ENCODE measurements around the gene CIC. TPM values are rescaled to one million over a fixed set of nuclear protein-coding genes. Genes with fewer than 3 reads are reported as not detected.
"Not testable (repeated sequence)": the region's sequence is repeated elsewhere in the genome, so short reads cannot be mapped to it uniquely, and the experiment has no call there.

Gene CIC
- total RNA-seq, 1 experiment from 2014 or later, result 54.0 TPM

DNA sequence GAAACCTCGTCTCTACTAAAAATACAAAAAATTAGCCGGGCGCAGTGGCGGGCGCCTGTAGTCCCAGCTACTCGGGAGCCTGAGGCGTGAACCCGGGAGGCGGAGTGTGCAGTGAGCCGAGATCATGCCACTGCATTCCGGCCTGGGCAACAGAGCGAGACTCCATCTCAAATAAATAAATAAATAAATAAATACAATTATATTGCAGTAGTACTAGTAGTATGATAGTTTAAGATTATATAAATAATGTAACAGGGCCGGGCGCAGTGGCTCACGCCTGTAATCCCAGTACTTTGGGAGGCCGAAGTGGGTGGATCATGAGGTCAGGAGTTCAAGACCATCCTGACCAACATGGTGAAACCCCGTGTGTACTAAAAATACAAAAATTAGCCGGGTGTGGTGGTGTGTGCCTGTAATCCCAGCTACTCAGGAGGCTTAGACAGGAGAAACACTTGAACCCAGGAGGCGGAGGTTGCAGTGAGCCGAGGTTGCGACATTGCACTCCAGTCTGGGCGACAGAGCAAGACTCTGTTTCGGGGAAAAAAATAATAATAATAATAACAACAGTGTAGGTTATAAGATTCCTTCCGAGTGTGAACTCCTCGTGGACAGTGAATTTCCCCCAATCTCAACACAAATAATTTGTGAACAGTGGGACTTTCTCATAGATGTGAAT is 2.0 kb upstream of the CIC start:
- not testable (repeated sequence) for H3K9me3 ChIP-seq (ENCODE audit: control insufficient read depth, low read depth, low read length); H3K27me3 ChIP-seq (ENCODE audit: insufficient read depth, low read length); H3K79me1 ChIP-seq (ENCODE audit: insufficient read depth, low read depth, low read length, poor library complexity, severe bottlenecking); H3K23me2 ChIP-seq (ENCODE audit: insufficient read length, low read depth, low read length, poor library complexity, severe bottlenecking); H3K56ac ChIP-seq (ENCODE audit: insufficient read length, low read depth, low read length); H4K5ac ChIP-seq (ENCODE audit: insufficient read length, low read depth, low read length); H2BK5ac ChIP-seq (ENCODE audit: insufficient read length, low read length); H4K8ac ChIP-seq (replicated peaks; ENCODE audit: insufficient read length, low read depth, low read length); DNase-seq; H2BK12ac ChIP-seq (ENCODE audit: insufficient read length, low read depth, low read length); H2BK15ac ChIP-seq (ENCODE audit: low read depth, low read length); H2AK5ac ChIP-seq (ENCODE audit: insufficient read length, low read length); H4K91ac ChIP-seq (ENCODE audit: insufficient read length, low read depth, low read length); H2BK120ac ChIP-seq (ENCODE audit: low read depth, low read length, poor library complexity, severe bottlenecking); H2AFZ ChIP-seq (ENCODE audit: low read length); H3K79me2 ChIP-seq (ENCODE audit: insufficient read depth, low read length); H3K27ac ChIP-seq (ENCODE audit: insufficient read length, low read depth, low read length); H2BK20ac ChIP-seq (ENCODE audit: low read depth, low read length, poor library complexity, severe bottlenecking); H3K9ac ChIP-seq (ENCODE audit: extremely low read depth, insufficient read length, low read length); H3T11ph ChIP-seq (ENCODE audit: low read length); H3K23ac ChIP-seq (ENCODE audit: insufficient read length, low read depth, low read length); H3K14ac ChIP-seq (ENCODE audit: insufficient read depth, low read length); H3K9me3 Mint-ChIP-seq; H4K20me1 ChIP-seq (ENCODE audit: control insufficient read depth, insufficient read depth, insufficient read length); H3K4me1 ChIP-seq (ENCODE audit: insufficient read depth, low read length); H3K4ac ChIP-seq (ENCODE audit: low read depth, low read length); H3K27ac Mint-ChIP-seq; H3K18ac ChIP-seq (ENCODE audit: insufficient read length, low read depth, low read length); H3K36me3 Mint-ChIP-seq (ENCODE audit: insufficient read depth in 1 of 3, low read depth in 3 of 3)
- no CpG with 5 or more reads among the region's 25 CpGs for WGBS (ENCODE audit: extremely low coverage, insufficient read length, low lambda C conversion rate)
- peaks cover 12% of the 10 kb centered on the region for H3K27me3 Mint-ChIP-seq (ENCODE audit: low read depth)
- H3K4me3 Mint-ChIP-seq, result 0 out of 5 replicates have a peak overlapping the region, but pooled peaks of 1 of the 2 experiments have one; percentile 23
- peaks cover 20 to 25% of the 10 kb centered on the region in 2 experiments for H3K4me1 Mint-ChIP-seq
- peak overlapping the region; percentile 94 for H3K4me2 ChIP-seq (ENCODE audit: insufficient read depth, insufficient read length, low read length)
